Measurements from ENCODE around the gene CUBN.

DNA sequence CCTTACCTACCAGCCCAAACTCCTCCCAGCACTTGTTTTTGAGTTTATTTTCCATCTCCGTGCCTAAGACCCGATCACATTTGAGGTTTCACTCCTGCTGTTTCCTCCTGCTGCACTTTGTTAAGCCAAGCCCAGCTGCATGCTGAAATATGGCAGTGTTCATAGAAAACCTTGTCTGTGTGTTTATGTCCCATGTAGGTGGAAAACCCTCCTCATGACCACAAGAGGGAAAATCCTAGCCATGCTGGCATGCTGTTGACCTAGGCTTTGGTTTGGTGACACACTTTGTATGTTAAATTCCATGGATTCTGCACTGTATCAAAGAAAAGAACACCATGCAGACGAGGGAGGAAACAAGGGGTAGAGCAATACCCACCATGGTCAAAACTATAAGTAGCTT lies 154.4 kb downstream of the CUBN start:
- TF ChIP-seq, protein P1, sequence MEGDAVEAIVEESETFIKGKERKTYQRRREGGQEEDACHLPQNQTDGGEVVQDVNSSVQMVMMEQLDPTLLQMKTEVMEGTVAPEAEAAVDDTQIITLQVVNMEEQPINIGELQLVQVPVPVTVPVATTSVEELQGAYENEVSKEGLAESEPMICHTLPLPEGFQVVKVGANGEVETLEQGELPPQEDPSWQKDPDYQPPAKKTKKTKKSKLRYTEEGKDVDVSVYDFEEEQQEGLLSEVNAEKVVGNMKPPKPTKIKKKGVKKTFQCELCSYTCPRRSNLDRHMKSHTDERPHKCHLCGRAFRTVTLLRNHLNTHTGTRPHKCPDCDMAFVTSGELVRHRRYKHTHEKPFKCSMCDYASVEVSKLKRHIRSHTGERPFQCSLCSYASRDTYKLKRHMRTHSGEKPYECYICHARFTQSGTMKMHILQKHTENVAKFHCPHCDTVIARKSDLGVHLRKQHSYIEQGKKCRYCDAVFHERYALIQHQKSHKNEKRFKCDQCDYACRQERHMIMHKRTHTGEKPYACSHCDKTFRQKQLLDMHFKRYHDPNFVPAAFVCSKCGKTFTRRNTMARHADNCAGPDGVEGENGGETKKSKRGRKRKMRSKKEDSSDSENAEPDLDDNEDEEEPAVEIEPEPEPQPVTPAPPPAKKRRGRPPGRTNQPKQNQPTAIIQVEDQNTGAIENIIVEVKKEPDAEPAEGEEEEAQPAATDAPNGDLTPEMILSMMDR (IDR thresholded peaks at IDR 0.05) = no peak
- TF ChIP-seq POLR2A (IDR thresholded peaks at IDR 0.05) = no peak
